DOHH2 (cell line): ENCODE measurements around the gene SPIRE2.

ENCODE experiments used
- CTCF ChIP-seq: fragments of 200-600 bp; sonication (generic); IDR thresholded peaks from one replicate; pipeline ENCODE4 v1.5.1; 2014; ENCODE audit warnings: antibody characterized with exemption, mild to moderate bottlenecking, low read depth, low read length; ENCODE audit not compliant: poor library complexity, severe bottlenecking
- EZH2phosphoT487 ChIP-seq: fragments of 200-600 bp; sonication (generic); IDR thresholded peaks from 2 replicates; pipeline ENCODE4 v1.6.1; 2017; ENCODE audit warnings: borderline replicate concordance, mild to moderate bottlenecking, antibody characterized with exemption, low read length, moderate library complexity, mixed read lengths

- TF ChIP-seq EZH2phosphoT487: no peak
- TF ChIP-seq CTCF: no peak
Measured at GRCh38 chr16:89903908-89904515, 75.7 kb downstream of the SPIRE2 start.
